ENCODE data around the gene ADAT3.
A peak's percentile ranks its signal among the peaks of the same experiment; 100 is the strongest.
"Not testable (repeated sequence)": the region's sequence is repeated elsewhere in the genome, so short reads cannot be mapped to it uniquely, and the experiment has no call there.

ADAT3 gene

GRCh38 chr19:1884719-1885334 lies 20.4 kb upstream of the ADAT3 start:
- DNase-seq: no peak

- DNase-seq: peak; percentile 76
These were observed 19.6 kb upstream of the ADAT3 start, which contains the start of gene ABHD17A for GRCh38 chr19:1885398-1886119. Gene ABHD17A (minus strand): TSS chr19:1885496. CDS start chr19:1881566, 3,930 bp downstream.

GRCh38 chr19:1886360-1886759 lies 18.8 kb upstream of the ADAT3 start:
- not testable (repeated sequence) for DNase-seq

GRCh38 chr19:1888385-1888784 lies 16.8 kb upstream of the ADAT3 start:
- DNase-seq: no peak

GRCh38 chr19:1889907-1890306 lies 15.3 kb upstream of the ADAT3 start:
- no peak for DNase-seq

- no peak for DNase-seq
These were observed 11.4 kb upstream of the ADAT3 start for GRCh38 chr19:1893791-1894190.

- DNase-seq: no peak
These were observed 8.7 kb upstream of the ADAT3 start for GRCh38 chr19:1896508-1896907.

GRCh38 chr19:1901940-1902404 lies 3.2 kb upstream of the ADAT3 start:
- peak; percentile 9 for DNase-seq

GRCh38 chr19:1902923-1903322 lies 2.3 kb upstream of the ADAT3 start:
- DNase-seq: no peak

- DNase-seq: no peak
These were observed 414 bp upstream of the ADAT3 start for GRCh38 chr19:1904860-1905109.

GRCh38 chr19:1905863-1906375 lies 720 bp downstream of the ADAT3 start:
- no peak for DNase-seq

- no peak for DNase-seq
These were observed 1.9 kb downstream of the ADAT3 start for GRCh38 chr19:1906985-1907562.

- DNase-seq: no peak
These were observed 2.6 kb downstream of the ADAT3 start for GRCh38 chr19:1907563-1908363.

- no peak for DNase-seq
These were observed 3.1 kb downstream of the ADAT3 start for GRCh38 chr19:1908364-1908678.

GRCh38 chr19:1909761-1910080 lies 4.5 kb downstream of the ADAT3 start:
- no peak for DNase-seq

GRCh38 chr19:1910177-1910576 lies 5.0 kb downstream of the ADAT3 start:
- no peak for DNase-seq

GRCh38 chr19:1911098-1911497 lies 5.9 kb downstream of the ADAT3 start:
- DNase-seq: no peak

- no peak for DNase-seq
These were observed 6.8 kb downstream of the ADAT3 start for GRCh38 chr19:1911995-1912394.

GRCh38 chr19:1912760-1913505 lies 7.7 kb downstream of the ADAT3 start:
- no peak for DNase-seq

- no peak for DNase-seq
These were observed 8.8 kb downstream of the ADAT3 start for GRCh38 chr19:1913781-1914577.

- no peak for DNase-seq
These were observed 9.7 kb downstream of the ADAT3 start for GRCh38 chr19:1914826-1915341.

- no peak for DNase-seq
These were observed 11.9 kb downstream of the ADAT3 start for GRCh38 chr19:1917146-1917545.

Measured in NCI-H2029 treated with DMSO at 0.1 percent for 48 hours (cell line).